T47D (cell line): ENCODE measurements around the gene C5orf22.
"Not testable (repeated sequence)": the region's sequence is repeated elsewhere in the genome, so short reads cannot be mapped to it uniquely, and the experiment has no call there.

Experiments used
- DNase-seq, 2 experiments: peaks; one replicate each; pipeline versions ENCODE4 v3.0.0 to v3.0.0-alpha.2; 2011 to 2012; ENCODE audit warnings: low read depth in 1 of 2, low spot score in 1 of 2
- JUND ChIP-seq: IDR thresholded peaks from 2 replicates; pipeline ENCODE4 v1.6.1; 2012; ENCODE audit warnings: low read depth
- in situ Hi-C: cut with HindIII; loops from 2 replicates; pipeline ENCODE4 v1.10.0; 2016; ENCODE audit warnings: low sequenced_read_pairs, low pct_unique_long_range_greater_than_20kb

Gene C5orf22

GRCh38 chr5:31596354-31596753 is 64.3 kb downstream of the C5orf22 start:
- no peak for TF ChIP-seq JUND
- in situ Hi-C loops = no loop called here
- no peak for DNase-seq

- no peak for TF ChIP-seq JUND
- in situ Hi-C loops = no loop called here
- DNase-seq = peak in 1 of 2 experiments; percentile 6
These were observed 66.8 kb downstream of the C5orf22 start for GRCh38 chr5:31598640-31599611.

GRCh38 chr5:31602305-31602704 is 70.2 kb downstream of the C5orf22 start:
- in situ Hi-C loops, DNase-seq: not testable (repeated sequence)

- no peak for TF ChIP-seq JUND
- in situ Hi-C loops = no loop called here
- DNase-seq = no peak
These were observed 72.1 kb downstream of the C5orf22 start for GRCh38 chr5:31604240-31604639.

GRCh38 chr5:31604644-31605043 is 72.5 kb downstream of the C5orf22 start:
- TF ChIP-seq JUND = no peak
- no peak for DNase-seq
- in situ Hi-C loops = no loop called here
